Neural cell (in vitro differentiated cells): ENCODE results near the gene LRRC58. TPM values are rescaled to one million over a fixed set of nuclear protein-coding genes. Genes with fewer than 3 reads are reported as not detected.

Experiments
- H2AFZ ChIP-seq: fragments of 200-600, 300-800 bp; sonication (generic), shearing (Covaris generic); 2 replicates; pipeline ENCODE4 v1.6.0; 2014; ENCODE audit warnings: low read depth, mild to moderate bottlenecking, antibody characterized with exemption, low read length, moderate library complexity
- H3F3A ChIP-seq: fragments of 200-600 bp; shearing (Covaris generic); 2 replicates; pipeline ENCODE4 v1.6.1; 2016; ENCODE audit warnings: mild to moderate bottlenecking, moderate library complexity, mixed read lengths, antibody characterized with exemption, low read length; ENCODE audit not compliant: insufficient read depth, poor library complexity, severe bottlenecking
- H3K27ac ChIP-seq: fragments of 200-600, 300-800 bp; sonication (generic), shearing (Covaris generic); 2 replicates; pipeline ENCODE4 v1.5.1; 2014; ENCODE audit warnings: mild to moderate bottlenecking, low read length, moderate library complexity
- H3K27me3 ChIP-seq: fragments of 300-800, 200-600 bp; sonication (generic), shearing (Covaris generic); 2 replicates; pipeline ENCODE4 v1.6.0; 2014; ENCODE audit warnings: mild to moderate bottlenecking, low read depth, low read length, moderate library complexity; ENCODE audit not compliant: insufficient read depth
- H3K36me3 ChIP-seq: fragments of 300-800, 200-600 bp; sonication (generic), shearing (Covaris generic); 2 replicates; pipeline ENCODE4 v1.5.1; 2014; ENCODE audit warnings: mild to moderate bottlenecking, antibody characterized with exemption, low read length, moderate library complexity; ENCODE audit not compliant: insufficient read depth
- H3K4me2 ChIP-seq: fragments of 300-800, 200-600 bp; sonication (generic), shearing (Covaris generic); 2 replicates; pipeline ENCODE4 v1.6.0; 2014; ENCODE audit warnings: mild to moderate bottlenecking, low read length
- H3K4me3 ChIP-seq: fragments of 300-800, 200-600 bp; sonication (generic), shearing (Covaris generic); 2 replicates; pipeline ENCODE4 v1.5.1; 2014; ENCODE audit warnings: mild to moderate bottlenecking, low read length, moderate library complexity
- H3K79me2 ChIP-seq: fragments of 200-600 bp; shearing (Covaris generic); replicated peaks from 2 replicates; pipeline ENCODE4 v1.6.0; 2014; ENCODE audit warnings: mild to moderate bottlenecking, low read length, moderate library complexity; ENCODE audit not compliant: insufficient read depth
- H3K9ac ChIP-seq: fragments of 300-800, 200-600 bp; sonication (generic), shearing (Covaris generic); 2 replicates; pipeline ENCODE4 v1.6.1; 2016; ENCODE audit warnings: mild to moderate bottlenecking, low read length, mixed read lengths
- H3K9me2 ChIP-seq: fragments of 200-600 bp; shearing (Covaris generic); 2 replicates; pipeline ENCODE4 v1.6.1; 2016; ENCODE audit warnings: mild to moderate bottlenecking, low read length, mixed read lengths; ENCODE audit not compliant: insufficient read depth
- H3K9me3 ChIP-seq: fragments of 200-600, 300-800 bp; sonication (generic), shearing (Covaris generic); 2 replicates; pipeline ENCODE4 v1.6.1; 2016; ENCODE audit warnings: mild to moderate bottlenecking, mixed run types, low read length, moderate library complexity, mixed read lengths
- H4K20me1 ChIP-seq: fragments of 200-600 bp; shearing (Covaris generic); 2 replicates; pipeline ENCODE4 v1.6.1; 2016; ENCODE audit warnings: mild to moderate bottlenecking, mixed run types; ENCODE audit not compliant: insufficient read depth
- CTCF ChIP-seq: fragments of 450-650 bp; IDR thresholded peaks from 2 replicates; pipeline ENCODE4 v1.5.1; 2014; ENCODE audit warnings: antibody characterized with exemption, mild to moderate bottlenecking, moderate library complexity; ENCODE audit not compliant: poor library complexity, severe bottlenecking
- EP300 ChIP-seq: fragments of 450-650 bp; conservative IDR thresholded peaks from 2 replicates; pipeline ENCODE4 v1.6.1; 2014; ENCODE audit warnings: antibody characterized with exemption, mild to moderate bottlenecking, moderate library complexity; ENCODE audit not compliant: poor library complexity, severe bottlenecking
- EZH2 ChIP-seq: fragments of 200-600, 300-800 bp; shearing (Covaris generic), sonication (generic); IDR thresholded peaks from 2 replicates; pipeline ENCODE4 v1.6.1; 2014; ENCODE audit warnings: antibody characterized with exemption, low read length, borderline replicate concordance, mild to moderate bottlenecking; ENCODE audit not compliant: insufficient read depth, poor library complexity, severe bottlenecking
- MXI1 ChIP-seq: fragments of 450-650 bp; conservative IDR thresholded peaks from 2 replicates; pipeline ENCODE4 v1.6.1; 2014; ENCODE audit warnings: antibody characterized with exemption, mild to moderate bottlenecking; ENCODE audit not compliant: poor library complexity, severe bottlenecking
- POLR2AphosphoS5 ChIP-seq: IDR thresholded peaks from 2 replicates; pipeline ENCODE4 v1.6.1; 2012
- RAD21 ChIP-seq: fragments of 450-650 bp; conservative IDR thresholded peaks from 2 replicates; pipeline ENCODE4 v1.6.1; 2014; ENCODE audit warnings: antibody characterized with exemption, mild to moderate bottlenecking, moderate library complexity
- REST ChIP-seq: IDR thresholded peaks from 2 replicates; pipeline ENCODE4 v1.6.1; 2012; ENCODE audit warnings: borderline replicate concordance
- SMC3 ChIP-seq: fragments of 450-650 bp; conservative IDR thresholded peaks from 2 replicates; pipeline ENCODE4 v1.6.1; 2014; ENCODE audit warnings: antibody characterized with exemption, mild to moderate bottlenecking, moderate library complexity; ENCODE audit not compliant: poor library complexity
- TAF1 ChIP-seq: IDR thresholded peaks from 2 replicates; pipeline ENCODE4 v1.6.1; 2012; ENCODE audit warnings: low read depth
- polyA plus RNA-seq: library from polyadenylated mRNA; depleted of rRNA; stranded (reverse); fragments of >200 nt; gene quantifications from 2 replicates; pipeline ENCODE4 v1.2.3, GENCODE V29; 2014

Gene LRRC58
- polyA plus RNA-seq, 1 donor from 2014 or later = 7.8 TPM

GRCh38 chr3:120364821-120365220, 15.7 kb upstream of the LRRC58 start:
- Histone ChIP-seq H4K20me1 (no peaks in the 10 kb centered on the region), H3K9me2 (no peaks in the 10 kb centered on the region), H3K4me2 (no peak overlapping the region), H3K36me3 (no peaks in the 10 kb centered on the region), H3K9me3 (no peaks in the 10 kb centered on the region), H3K79me2 (no peaks in the 10 kb centered on the region), H3K27ac (no peak overlapping the region), H2AFZ (no peak overlapping the region), H3K27me3 (no peaks in the 10 kb centered on the region), H3K4me3 (no peak overlapping the region), H3F3A (no peaks in the 10 kb centered on the region), H3K9ac (no peak overlapping the region)
- TF ChIP-seq SMC3 (no peak), EP300 (no peak), EZH2 (no peak), RAD21 (no peak), POLR2AphosphoS5 (no peak), TAF1 (no peak), CTCF (no peak), MXI1 (no peak)

- Histone ChIP-seq H3K9me3 (no peaks in the 10 kb centered on the region), H2AFZ (no peak overlapping the region), H3K9ac (no peak overlapping the region), H3K4me2 (no peak overlapping the region), H3K27me3 (no peaks in the 10 kb centered on the region), H3K9me2 (no peaks in the 10 kb centered on the region), H3K79me2 (no peaks in the 10 kb centered on the region), H3F3A (no peaks in the 10 kb centered on the region), H3K4me3 (no peak overlapping the region), H4K20me1 (no peaks in the 10 kb centered on the region), H3K36me3 (no peaks in the 10 kb centered on the region), H3K27ac (no peak overlapping the region)
- no peak for TF ChIP-seq SMC3
- no peak for TF ChIP-seq POLR2AphosphoS5
- no peak for TF ChIP-seq EZH2
- no peak for TF ChIP-seq RAD21
- no peak for TF ChIP-seq MXI1
- no peak for TF ChIP-seq TAF1
- no peak for TF ChIP-seq CTCF
- no peak for TF ChIP-seq EP300
- no peak for TF ChIP-seq REST
Measured at GRCh38 chr3:120364101-120364500, 14.9 kb upstream of the LRRC58 start.
